IMR-90 (cell line): Measurements from ENCODE around the gene SHROOM4. TPM values are rescaled to one million over a fixed set of nuclear protein-coding genes. Genes with fewer than 3 reads are reported as not detected.

ENCODE experiments used
- ATAC-seq: fragments of 200-7000 bp; cut with Tn5 transposase; 2 replicates; pipeline ENCODE4 v1.9.1; 2020; ENCODE audit warnings: low read depth, mild to moderate bottlenecking, moderate library complexity
- BruUV-seq: library from RNA; stranded (reverse); fragments of 400-500 nt; replicated peaks from 2 replicates; lab custom pipeline; 2021; lab: Mats Ljungman, UMichigan
- CTCF ChIA-PET: fragments of 300-600 bp; formaldehyde crosslinking; extraction: SDS; loops from one replicate; lab custom pipeline; 2021; ENCODE audit warnings: antibody characterized with exemption; lab: Yijun Ruan, JAX
- POLR2A ChIA-PET: fragments of 300-600 bp; sonication (Branson Sonifier 250); formaldehyde crosslinking; loops from one replicate; lab custom pipeline; 2022; ENCODE audit warnings: antibody characterized with exemption; ENCODE audit not compliant: unreplicated experiment; lab: Charles Lee
- DNase-seq: peaks from one replicate; pipeline ENCODE4 v3.0.0; 2013
- H2AFZ ChIP-seq: replicated peaks from 2 replicates; pipeline ENCODE3; 2013; ENCODE audit warnings: low read length, mild to moderate bottlenecking; ENCODE audit not compliant: poor library complexity
- H2AK5ac ChIP-seq: 2 replicates; pipeline ENCODE4 v1.6.1; 2013; ENCODE audit warnings: low read depth, low read length, inconsistent platforms
- H2AK9ac ChIP-seq: replicated peaks from 2 replicates; pipeline ENCODE3; 2013; ENCODE audit warnings: mild to moderate bottlenecking, low read depth, low read length, moderate library complexity; ENCODE audit not compliant: poor library complexity
- H2BK120ac ChIP-seq: 2 replicates; pipeline ENCODE4 v1.6.1; 2013; ENCODE audit warnings: low read depth, low read length, inconsistent platforms
- H2BK15ac ChIP-seq: 3 replicates; pipeline ENCODE4 v1.6.1; 2013; ENCODE audit warnings: low read depth, low read length, inconsistent platforms
- H2BK20ac ChIP-seq: 2 replicates; pipeline ENCODE4 v1.6.1; 2013; ENCODE audit warnings: low read depth, mild to moderate bottlenecking, inconsistent platforms, low read length, moderate library complexity
- H2BK5ac ChIP-seq: 2 replicates; pipeline ENCODE4 v1.6.1; 2013; ENCODE audit warnings: mild to moderate bottlenecking, low read depth, low read length, inconsistent platforms; ENCODE audit not compliant: poor library complexity, severe bottlenecking
- H3K14ac ChIP-seq: replicated peaks from 2 replicates; pipeline ENCODE4 v1.6.1; 2013; ENCODE audit warnings: low read depth, low read length, inconsistent platforms
- H3K18ac ChIP-seq: 2 replicates; pipeline ENCODE4 v1.6.1; 2013; ENCODE audit warnings: low read depth, low read length, control low read depth
- H3K23ac ChIP-seq: 2 replicates; pipeline ENCODE4 v1.6.1; 2013; ENCODE audit warnings: low read depth, low read length, inconsistent platforms
- H3K27ac ChIP-seq: 2 replicates; pipeline ENCODE4 v1.5.1; 2013; ENCODE audit warnings: mild to moderate bottlenecking, control low read depth, low read length; ENCODE audit not compliant: insufficient read depth
- H3K27me3 ChIP-seq: 2 replicates; pipeline ENCODE4 v1.6.1; 2013; ENCODE audit warnings: low read length; ENCODE audit not compliant: control insufficient read depth, insufficient read depth
- H3K36me3 ChIP-seq: 2 replicates; pipeline ENCODE4 v1.6.1; 2013; ENCODE audit warnings: low read length, mixed read lengths; ENCODE audit not compliant: control insufficient read depth, insufficient read depth
- H3K4ac ChIP-seq: 2 replicates; pipeline ENCODE4 v1.6.1; 2013; ENCODE audit warnings: low read depth, low read length, inconsistent platforms
- H3K4me1 ChIP-seq: 2 replicates; pipeline ENCODE4 v1.6.1; 2013; ENCODE audit warnings: low read length, mixed read lengths; ENCODE audit not compliant: control insufficient read depth, insufficient read depth
- H3K4me2 ChIP-seq: 2 replicates; pipeline ENCODE4 v1.6.1; 2013; ENCODE audit warnings: low read depth, mild to moderate bottlenecking, control low read depth, low read length, moderate library complexity
- H3K4me3 ChIP-seq: 2 replicates; pipeline ENCODE4 v1.5.1; 2013; ENCODE audit warnings: low read depth, mild to moderate bottlenecking, control low read depth, low read length, moderate library complexity; ENCODE audit not compliant: insufficient read depth
- H3K56ac ChIP-seq: 2 replicates; pipeline ENCODE4 v1.6.1; 2013; ENCODE audit warnings: low read length, inconsistent platforms; ENCODE audit not compliant: insufficient read depth; ENCODE audit errors: extremely low read depth
- H3K79me1 ChIP-seq, 2 experiments: 2 replicates each; pipeline ENCODE4 v1.6.1; 2013; ENCODE audit warnings: low read length in 2 of 2, inconsistent platforms in 1 of 2, low read depth in 1 of 2
- H3K9ac ChIP-seq: 2 replicates; pipeline ENCODE4 v1.6.1; 2013; ENCODE audit warnings: low read depth, low read length, control low read depth
- H3K9me1 ChIP-seq: 2 replicates; pipeline ENCODE4 v1.6.1; 2013; ENCODE audit warnings: low read length, inconsistent platforms; ENCODE audit not compliant: insufficient read depth
- H3K9me3 ChIP-seq: 2 replicates; pipeline ENCODE4 v1.6.1; 2013; ENCODE audit warnings: low read length; ENCODE audit not compliant: control insufficient read depth, insufficient read depth
- H4K20me1 ChIP-seq: 2 replicates; pipeline ENCODE4 v1.6.1; 2013; ENCODE audit warnings: low read length, inconsistent platforms; ENCODE audit not compliant: insufficient read depth
- H4K5ac ChIP-seq: 2 replicates; pipeline ENCODE4 v1.6.1; 2013; ENCODE audit warnings: mild to moderate bottlenecking, low read depth, low read length, control low read depth
- H4K8ac ChIP-seq, 2 experiments: 2 replicates each; pipeline ENCODE4 v1.6.1; 2013; ENCODE audit warnings: low read depth in 2 of 2, low read length in 2 of 2, control low read depth in 1 of 2, inconsistent platforms in 1 of 2
- H4K91ac ChIP-seq: 2 replicates; pipeline ENCODE4 v1.6.1; 2013; ENCODE audit warnings: low read depth, low read length, inconsistent platforms; ENCODE audit not compliant: insufficient read depth
- CHD1 ChIP-seq: IDR thresholded peaks from 2 replicates; pipeline ENCODE4 v1.6.1; 2012; ENCODE audit warnings: low read depth, low read length, improper control_type of control experiment
- RAD21 ChIP-seq: IDR thresholded peaks from 2 replicates; pipeline ENCODE4 v1.6.1; 2012; ENCODE audit warnings: low read length, improper control_type of control experiment
- WGBS, 2 experiments: methylation state at CpG; one replicate each; pipeline versions ENCODE4 v1.1.5 to v1.1.7; 2013; ENCODE audit warnings: missing lambda C conversion rate in 2 of 2; ENCODE audit not compliant: insufficient read length in 1 of 2; ENCODE audit errors: extremely low coverage in 2 of 2; 5-methylcytosine and 5-hydroxymethylcytosine counted together
- dilution Hi-C: fragments of 300-500 bp; cut with HindIII; formaldehyde crosslinking; loops from one replicate; pipeline ENCODE4 v1.14.3; 2018; ENCODE audit warnings: low sequenced_read_pairs; ENCODE audit not compliant: unreplicated experiment
- in situ Hi-C: fragments of 300-500 bp; cut with MboI; formaldehyde crosslinking; loops from 3 replicates; pipeline ENCODE4 v1.14.3; 2019; ENCODE audit warnings: low sequenced_read_pairs, inconsistent platforms, mixed read lengths
- intact Hi-C: fragments of 100-400 bp; cut with micrococcal nuclease; formaldehyde crosslinking; loops from 2 replicates; pipeline ENCODE4 v1.10.0; 2022
- polyA plus RNA-seq, 3 experiments: library from polyadenylated mRNA; depleted of rRNA; stranded (reverse); fragments of >200 nt; gene quantifications; 2 replicates each; pipeline ENCODE4 v1.2.3, GENCODE V29; 2012; ENCODE audit warnings: low replicate concordance in 1 of 3
- total RNA-seq: library from RNA; depleted of rRNA; stranded (reverse); fragments of >200 nt; gene quantifications from 2 replicates; pipeline ENCODE4 v1.2.3, GENCODE V29; 2012

Gene SHROOM4
- total and polyA plus RNA-seq, 2 of the 4 experiments (the other 2 are of a cell fraction) = 1.0 to 2.2 TPM

DNA sequence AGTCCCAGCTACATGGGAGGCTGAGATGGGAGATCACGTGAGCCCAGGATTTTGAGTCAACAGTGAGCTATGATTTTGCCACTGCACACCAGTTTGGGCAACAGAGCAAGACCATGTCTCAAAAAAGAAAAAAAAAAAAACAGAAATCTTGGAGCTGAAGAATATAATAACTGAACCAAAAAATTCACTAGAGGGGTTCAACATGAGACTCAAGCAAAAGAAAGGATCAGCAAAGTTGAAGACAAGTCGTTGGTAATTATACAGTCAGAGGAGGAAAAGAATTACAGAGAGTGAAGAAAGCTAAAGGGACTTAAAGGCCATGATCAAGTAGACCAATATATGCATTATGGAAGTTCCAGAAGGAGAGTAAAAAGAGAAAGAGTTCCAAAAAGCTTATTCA is 26.9 kb downstream of the SHROOM4 start:
- ATAC-seq = no peak
- Histone ChIP-seq H3K4me1 (no peaks in the 10 kb centered on the region), H3K79me1 (no peaks in the 10 kb centered on the region), H3K4me3 (no peak overlapping the region), H4K5ac (no peak overlapping the region), H3K23ac (no peak overlapping the region), H3K18ac (no peak overlapping the region), H4K8ac (no peak overlapping the region), H4K20me1 (no peaks in the 10 kb centered on the region), H2BK20ac (no peak overlapping the region), H3K9me3 (peaks cover 2% of the 10 kb centered on the region), H3K36me3 (no peaks in the 10 kb centered on the region), H2BK120ac (no peak overlapping the region), H3K9me1 (no peaks in the 10 kb centered on the region), H2AK5ac (no peak overlapping the region), H2AK9ac (no peak overlapping the region), H3K27ac (no peak overlapping the region), H4K91ac (no peak overlapping the region), H2BK5ac (no peak overlapping the region), H3K4me2 (no peak overlapping the region), H3K27me3 (no peaks in the 10 kb centered on the region), H3K4ac (no peak overlapping the region), H3K14ac (no peak overlapping the region), H2AFZ (no peak overlapping the region), H2BK15ac (no peak overlapping the region), H3K56ac (no peak overlapping the region), H3K9ac (no peak overlapping the region)
- dilution Hi-C loops (no loop called here), intact Hi-C loops (no loop called here), in situ Hi-C loops (no loop called here)
- no TSS peak for BruUV-seq
- ChIA-PET POLR2A (no interaction called here), CTCF (no interaction called here)
- no CpG with 5 or more reads among the region's 2 CpGs for WGBS, 2 experiments
- TF ChIP-seq RAD21 = no peak
- no peak for TF ChIP-seq CHD1
- no peak for DNase-seq
